Epithelial cell of proximal tubule (primary cell): ENCODE results near the gene ZNF333. TPM values are rescaled to one million over a fixed set of nuclear protein-coding genes. Genes with fewer than 3 reads are reported as not detected.

Experiments used
- DNase-seq: peaks from one replicate; pipeline ENCODE4 v3.0.0-alpha.2; 2011; ENCODE audit warnings: low read depth
- H3K4me3 ChIP-seq: 2 replicates; pipeline ENCODE4 v1.5.1; 2011; ENCODE audit warnings: low read depth, mild to moderate bottlenecking, low read length
- CTCF ChIP-seq: conservative IDR thresholded peaks from 2 replicates; pipeline ENCODE4 v1.5.1; 2012; ENCODE audit warnings: low read depth, mild to moderate bottlenecking, low read length
- total RNA-seq: library from RNA; depleted of rRNA; stranded (reverse); fragments of >200 nt; gene quantifications from 2 replicates; pipeline ENCODE4 v1.2.3, GENCODE V29; 2015

ZNF333 gene
- total RNA-seq, 1 donor from 2014 or later, result 5.7 TPM

- H3K4me3 ChIP-seq, result no peak overlapping the region
- DNase-seq, result no peak
- TF ChIP-seq CTCF, result no peak
Measured at GRCh38 chr19:14767466-14767971, 77.7 kb downstream of the ZNF333 start.

GRCh38 chr19:14768001-14768400, 78.2 kb downstream of the ZNF333 start:
- no peak for DNase-seq
- no peak for TF ChIP-seq CTCF
- no peak overlapping the region for H3K4me3 ChIP-seq

GRCh38 chr19:14769201-14769600, 79.4 kb downstream of the ZNF333 start:
- no peak for TF ChIP-seq CTCF

GRCh38 chr19:14770136-14770535, 80.3 kb downstream of the ZNF333 start:
- no peak for TF ChIP-seq CTCF
- no peak for DNase-seq
- no peak overlapping the region for H3K4me3 ChIP-seq

More at GRCh38 chr19:14769201-14769600, 79.4 kb downstream of the ZNF333 start:
- no peak for DNase-seq
- no peak overlapping the region for H3K4me3 ChIP-seq

- no peak for TF ChIP-seq CTCF
- no peak overlapping the region for H3K4me3 ChIP-seq
- no peak for DNase-seq
Measured at GRCh38 chr19:14770944-14771839, 81.3 kb downstream of the ZNF333 start.

GRCh38 chr19:14772467-14772866, 82.6 kb downstream of the ZNF333 start:
- H3K4me3 ChIP-seq, result no peak overlapping the region
- TF ChIP-seq CTCF, result no peak
- no peak for DNase-seq
